ENCODE results near the gene GLTP. TPM values are rescaled to one million over a fixed set of nuclear protein-coding genes. Genes with fewer than 3 reads are reported as not detected.

Gene GLTP
- total and polyA plus RNA-seq, 2 of the 13 experiments (the other 11 are each of a cell fraction or from before 2014, with no cell fraction given) = 10.7 to 12.9 TPM

- TF ChIP-seq TEAD2 (CRISPR knock-in tag; IDR thresholded peaks at IDR 0.05) (no peak), ZNF382 (CRISPR knock-in tag; IDR thresholded peaks at IDR 0.05; ENCODE audit: borderline replicate concordance) (no peak), TCF7 (IDR thresholded peaks at IDR 0.05; ENCODE audit: low read depth) (no peak), ZNF263 (CRISPR knock-in tag; IDR thresholded peaks at IDR 0.05) (no peak; the same call in 1 of the 2 replicates), CCAR2 (optimal IDR thresholded peaks at IDR 0.05; ENCODE audit: low read depth, low read length) (no peak), IKZF4 (CRISPR knock-in tag; IDR thresholded peaks at IDR 0.05; ENCODE audit: borderline replicate concordance, low read depth, not compliant biosample characterization) (peak; percentile 28), IRF2 (CRISPR knock-in tag; IDR thresholded peaks at IDR 0.05) (peak; percentile 90), ZNF780A (CRISPR knock-in tag; IDR thresholded peaks at IDR 0.05) (0 out of 2 replicates have a peak, but pooled peaks have one; percentile 28), ZNF17 (CRISPR knock-in tag; IDR thresholded peaks at IDR 0.05) (no peak), NR2F6 (IDR thresholded peaks at IDR 0.05) (no peak), NR2F6 (CRISPR knock-in tag; IDR thresholded peaks at IDR 0.05) (peak; percentile 45; the same call in 1 of the 2 replicates), ZNF773 (CRISPR knock-in tag; IDR thresholded peaks at IDR 0.05; ENCODE audit: borderline replicate concordance) (no peak), ZNF317 (CRISPR knock-in tag; IDR thresholded peaks at IDR 0.05) (peak; percentile 46; the same call in 1 of the 2 replicates), ZNF7 (CRISPR knock-in tag; IDR thresholded peaks at IDR 0.05) (no peak), ZNF512 (CRISPR knock-in tag; IDR thresholded peaks at IDR 0.05) (no peak), TFDP2 (CRISPR knock-in tag; IDR thresholded peaks at IDR 0.05) (peak; percentile 80), ZNF547 (CRISPR knock-in tag; IDR thresholded peaks at IDR 0.05) (peak; percentile 88), SRSF1 (optimal IDR thresholded peaks at IDR 0.05; ENCODE audit: low read depth, low read length) (no peak), DPF2 (CRISPR knock-in tag; IDR thresholded peaks at IDR 0.05; ENCODE audit: borderline replicate concordance, low read depth) (no peak), ZNF629 (CRISPR knock-in tag; conservative IDR thresholded peaks at IDR 0.05) (no peak), RFX5 (IDR thresholded peaks at IDR 0.05; ENCODE audit: low read depth, low read length) (no peak), HOMEZ (CRISPR knock-in tag; IDR thresholded peaks at IDR 0.05; ENCODE audit: low read depth) (0 out of 2 replicates have a peak, but pooled peaks have one; percentile 35), ZBTB49 (CRISPR knock-in tag; IDR thresholded peaks at IDR 0.05; ENCODE audit: borderline replicate concordance) (no peak)
Measured at GRCh38 chr12:109899783-109900751, 19.7 kb upstream of the GLTP start, which contains the start of gene TCHP (continued).
